GM21423 (cell line): ENCODE data around the gene ASPSCR1.
A peak's percentile ranks its signal among the peaks of the same experiment; 100 is the strongest.

Source experiments
- ATAC-seq: cut with Tn5 transposase; IDR thresholded peaks from one replicate; pipeline ENCODE4 v1.9.1; 2021; ENCODE audit warnings: mild to moderate bottlenecking, moderate library complexity; ENCODE audit not compliant: unreplicated experiment

ASPSCR1 gene

DNA sequence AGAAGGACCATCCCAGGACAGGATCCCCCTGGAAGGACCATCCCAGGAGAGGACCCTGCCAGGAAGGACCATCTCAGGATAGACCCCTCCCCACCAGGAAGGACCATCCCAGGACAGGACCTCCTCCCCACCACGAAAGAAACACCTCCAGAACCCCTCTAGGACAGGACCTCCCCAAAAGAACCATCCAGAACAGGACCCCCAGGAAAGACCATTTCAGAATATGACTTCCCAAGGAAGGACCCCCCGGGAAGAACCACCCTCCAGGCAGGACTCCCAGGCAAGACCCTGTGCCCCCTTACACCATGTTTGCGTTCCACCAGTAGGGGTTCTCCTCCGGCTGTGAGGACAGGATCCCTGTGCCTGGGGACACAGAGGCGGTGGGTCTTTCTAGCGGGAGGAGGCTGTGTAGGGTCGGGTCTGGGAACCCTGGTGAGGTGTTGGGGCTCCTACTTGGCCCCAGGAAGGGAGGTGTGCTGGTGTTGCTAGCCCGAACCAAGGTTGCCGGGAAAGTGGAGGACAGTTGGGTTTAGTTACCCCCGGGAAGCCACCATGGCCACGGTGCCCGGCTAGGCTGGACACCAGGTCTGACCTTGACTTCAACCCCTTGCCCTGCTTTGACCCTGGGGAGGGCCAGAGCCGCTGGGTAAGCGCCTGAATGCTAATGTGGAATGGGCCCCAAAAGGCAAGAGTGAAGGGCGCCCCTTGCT is 18.6 kb upstream of the ASPSCR1 start:
- ATAC-seq: no peak

DNA sequence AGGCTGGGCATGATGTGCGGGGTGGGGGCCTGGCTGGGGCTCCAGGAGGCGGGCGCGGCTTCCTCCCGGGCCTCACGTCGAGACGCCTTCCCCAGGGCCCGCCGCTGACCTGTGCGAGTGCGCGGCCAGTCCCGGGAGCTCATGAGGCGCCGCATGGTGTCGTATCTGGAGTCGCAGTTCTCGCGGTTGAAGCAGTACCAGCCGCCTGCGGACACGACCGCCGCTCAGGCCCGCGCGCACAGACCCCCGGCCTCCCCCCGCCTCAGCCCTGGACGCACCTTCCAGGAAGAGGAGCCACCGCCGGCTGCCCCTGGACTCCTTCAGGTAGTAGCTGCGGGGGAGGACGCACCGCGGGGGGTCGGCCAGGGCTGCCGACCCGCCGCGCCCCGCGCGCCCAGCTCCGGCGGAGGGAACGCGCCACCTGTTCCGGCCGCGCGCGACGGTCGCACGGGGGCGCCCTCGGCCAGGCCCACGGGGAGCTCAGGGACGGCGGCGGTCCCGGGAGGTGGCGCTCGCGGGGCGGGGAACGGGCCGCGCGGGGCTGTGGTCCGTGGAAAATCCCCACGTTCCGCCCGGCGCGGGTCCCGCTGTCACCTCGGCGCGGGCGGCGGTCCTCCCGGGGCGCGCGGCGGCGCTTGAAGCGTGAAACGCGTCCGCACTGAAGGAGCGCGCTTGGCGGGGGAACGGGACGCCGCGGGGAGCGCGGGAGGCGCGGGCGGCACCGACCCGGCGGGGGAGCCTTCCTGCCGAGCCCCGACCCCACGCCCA is 17.9 kb upstream of the ASPSCR1 start:
- ATAC-seq: no peak

DNA sequence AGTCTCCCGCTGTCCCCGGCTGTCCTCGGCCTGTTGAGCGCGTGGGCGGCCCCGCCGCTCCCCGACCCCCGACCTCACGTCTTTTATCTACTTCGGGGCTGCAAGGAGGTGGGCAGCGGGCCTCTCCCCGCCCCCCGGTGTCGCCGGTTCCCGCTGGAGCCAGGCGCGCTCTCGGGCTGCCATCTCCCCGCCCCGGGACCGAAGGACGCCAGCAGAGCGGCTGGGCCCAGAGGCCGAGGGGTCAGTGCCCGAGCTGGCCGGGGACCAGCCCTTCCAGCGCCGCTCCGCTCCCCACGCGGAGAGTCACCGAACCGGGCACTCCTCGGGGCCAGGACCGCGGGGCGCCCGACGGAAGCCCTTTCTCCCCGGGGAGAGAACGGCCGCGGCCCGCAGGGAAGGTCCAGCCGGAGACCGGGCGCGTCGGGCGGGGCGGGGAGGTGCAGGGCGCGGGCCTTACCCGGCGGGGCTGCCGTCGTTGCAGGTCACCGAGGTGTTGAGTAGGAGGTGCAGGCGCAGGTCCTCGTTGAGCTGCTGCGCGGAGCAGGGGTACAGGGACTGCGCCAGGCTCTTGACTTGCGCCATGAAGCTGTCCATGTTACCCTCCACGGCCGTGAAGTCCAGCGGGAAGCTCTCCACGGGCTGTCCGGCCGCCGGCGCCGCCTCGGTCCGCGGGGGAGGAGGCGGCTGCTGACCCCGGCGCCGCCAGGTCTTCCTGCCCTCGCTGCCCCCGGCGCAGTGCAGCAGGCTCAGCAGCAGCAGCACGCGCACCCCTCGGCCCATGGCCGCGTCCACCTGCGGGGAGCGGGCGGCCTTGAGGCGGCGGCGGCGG is 17.1 kb upstream of the ASPSCR1 start:
- ATAC-seq: no peak

DNA sequence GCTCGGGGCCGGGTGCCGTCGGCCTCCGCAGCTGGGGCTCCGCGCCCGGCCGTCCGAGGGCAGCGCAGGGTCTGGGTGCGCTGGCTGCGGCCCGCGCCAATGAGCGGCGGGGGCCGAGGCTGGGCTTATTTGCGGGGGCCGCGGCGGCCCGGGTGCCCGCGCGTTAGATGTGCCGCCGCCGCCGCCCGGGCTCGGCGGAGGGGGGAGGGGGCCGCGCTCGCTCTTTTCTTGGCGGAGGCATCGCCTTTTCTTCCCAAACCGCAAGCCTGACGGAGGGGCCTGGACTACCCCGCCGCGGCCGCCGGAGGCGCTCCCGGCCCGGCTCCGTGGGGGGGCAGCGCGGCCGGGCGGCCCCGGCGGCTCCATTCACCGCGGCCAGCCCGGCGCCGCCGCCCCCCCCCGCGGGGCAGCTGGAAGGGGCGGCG is 16.3 kb upstream of the ASPSCR1 start, which contains the start of gene NOTUM:
Gene NOTUM, minus strand, starts transcription at position 101 of the 425 bp plus-strand sequence. CDS start 278 bp downstream, outside the sequence.
- ATAC-seq: no peak

DNA sequence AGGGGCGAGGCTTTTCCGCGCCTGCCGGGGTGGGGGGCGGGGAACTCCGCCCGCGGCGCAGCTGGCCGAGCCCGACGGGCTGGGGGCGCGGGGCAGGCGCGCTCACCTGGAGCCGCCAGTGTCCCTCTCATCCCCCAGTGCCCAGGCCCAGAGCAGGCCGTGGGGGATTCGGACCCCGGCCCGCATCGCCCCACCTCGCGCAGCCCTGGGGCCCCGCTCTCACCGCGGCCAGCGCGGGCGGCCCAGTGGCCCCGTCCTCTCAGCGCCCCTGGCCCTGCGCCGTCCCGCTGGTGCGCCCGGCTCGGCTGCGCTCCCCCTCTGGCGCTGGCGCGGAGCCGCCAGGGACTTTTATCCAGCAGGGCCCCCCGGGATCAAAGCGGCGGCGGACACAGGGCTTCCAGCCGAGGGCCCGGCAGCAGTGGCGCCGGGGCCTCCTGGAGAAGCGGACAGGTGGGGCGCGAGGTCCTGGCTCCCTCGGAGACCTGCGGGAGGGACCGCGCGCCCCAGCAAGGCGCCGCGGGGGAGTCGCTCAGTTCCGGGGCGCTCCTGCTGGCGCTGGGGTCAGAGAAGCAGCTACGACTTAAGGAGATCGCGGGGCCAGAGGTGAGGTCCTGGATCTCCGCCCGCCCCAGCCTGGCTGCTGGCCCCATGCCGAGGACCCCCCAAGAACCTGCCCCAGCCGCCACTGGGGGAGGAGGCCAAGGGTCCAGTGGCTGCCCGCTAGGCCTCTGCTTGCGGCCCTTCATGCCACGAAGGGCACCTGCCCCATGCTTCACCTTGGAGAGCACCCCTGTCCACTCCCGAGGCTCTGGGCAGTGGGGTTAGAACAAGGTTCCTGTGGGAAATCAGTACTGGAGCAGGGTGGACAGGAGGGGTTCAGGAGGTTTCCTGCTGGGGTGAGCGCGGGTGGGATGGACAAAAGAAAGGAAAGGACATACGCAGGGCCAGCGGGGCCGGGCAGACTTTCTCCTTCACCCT is 15.6 kb upstream of the ASPSCR1 start:
- ATAC-seq: no peak

DNA sequence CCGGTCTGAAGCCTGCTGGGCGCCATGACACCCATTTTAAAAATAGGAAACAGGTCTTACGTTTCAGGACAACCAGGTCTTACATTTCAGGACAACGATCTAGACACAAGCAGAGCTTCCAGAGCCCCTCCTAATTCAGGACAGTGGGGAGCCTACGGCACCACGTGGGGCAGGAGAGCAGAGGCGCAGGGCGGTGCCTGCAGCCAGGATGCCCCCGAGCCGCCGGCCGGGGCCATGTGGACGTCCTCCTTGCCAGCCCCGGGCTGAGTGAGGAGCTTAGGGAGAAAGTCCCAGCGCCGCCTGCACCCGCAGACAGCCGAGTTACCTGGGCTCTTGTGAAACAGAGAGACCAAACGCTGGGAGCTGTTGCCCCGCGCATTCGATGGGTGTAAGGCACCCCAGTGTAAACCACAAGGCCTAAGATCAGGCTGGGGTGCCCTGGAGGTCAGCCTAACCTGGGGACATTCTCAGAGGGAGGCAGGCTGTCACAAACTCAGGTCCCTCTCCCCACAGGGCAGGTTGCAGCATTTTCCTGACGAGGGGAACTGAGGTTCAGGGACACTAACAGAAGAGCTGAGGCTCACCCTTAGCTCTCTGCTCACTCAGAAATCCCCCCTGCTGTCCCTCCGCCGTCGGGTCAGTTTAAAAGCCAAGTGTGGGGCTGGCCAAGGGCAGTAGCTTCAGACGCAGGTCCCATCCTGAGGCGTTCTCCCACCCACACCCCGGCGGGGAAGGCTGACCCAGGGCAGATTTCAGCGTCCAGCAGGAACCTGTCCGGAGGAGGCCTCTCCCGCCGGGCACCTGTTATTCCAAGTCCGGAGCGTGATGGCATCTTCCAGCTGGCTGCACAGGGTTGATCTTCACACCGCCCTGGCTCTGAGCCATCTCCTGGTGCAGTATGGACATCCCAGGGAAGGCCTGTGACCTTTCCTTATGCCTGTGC is 14.7 kb upstream of the ASPSCR1 start:
- ATAC-seq: no peak

DNA sequence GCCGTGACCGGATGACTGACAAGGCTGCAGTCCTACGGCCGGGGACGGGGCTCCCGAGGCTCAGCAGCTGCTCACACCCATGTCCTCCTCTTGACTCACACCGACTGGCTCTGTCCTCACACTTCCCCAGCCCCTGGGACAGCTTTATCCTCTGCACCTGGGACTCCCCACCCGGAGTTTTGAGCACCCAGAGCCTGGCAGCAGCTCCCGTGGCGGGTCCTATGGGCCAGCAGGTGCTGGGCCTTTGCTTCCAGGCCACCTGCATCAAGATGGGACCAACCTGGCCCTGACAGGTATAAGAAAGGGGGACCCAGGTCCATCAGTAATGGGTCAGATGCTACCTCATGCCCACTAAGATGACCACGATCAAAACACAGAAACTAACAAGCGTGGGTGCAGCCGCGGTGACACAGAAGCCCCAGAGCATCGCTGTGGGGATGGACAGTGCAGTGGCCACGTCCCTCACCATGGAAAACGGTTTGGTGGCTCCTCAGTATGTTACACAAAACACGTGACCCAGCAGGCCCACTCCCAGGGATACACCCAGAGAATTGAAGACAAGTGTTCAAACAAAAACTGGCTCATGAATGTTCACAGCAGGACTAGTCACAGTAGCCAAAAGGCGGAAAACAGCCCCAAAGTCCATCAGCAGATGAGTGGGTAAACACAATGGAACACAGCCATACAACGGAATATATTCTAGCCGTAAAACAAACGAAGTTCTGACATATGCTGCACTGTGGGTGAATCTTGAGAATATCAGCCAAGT is 13.2 kb upstream of the ASPSCR1 start:
- ATAC-seq: no peak

DNA sequence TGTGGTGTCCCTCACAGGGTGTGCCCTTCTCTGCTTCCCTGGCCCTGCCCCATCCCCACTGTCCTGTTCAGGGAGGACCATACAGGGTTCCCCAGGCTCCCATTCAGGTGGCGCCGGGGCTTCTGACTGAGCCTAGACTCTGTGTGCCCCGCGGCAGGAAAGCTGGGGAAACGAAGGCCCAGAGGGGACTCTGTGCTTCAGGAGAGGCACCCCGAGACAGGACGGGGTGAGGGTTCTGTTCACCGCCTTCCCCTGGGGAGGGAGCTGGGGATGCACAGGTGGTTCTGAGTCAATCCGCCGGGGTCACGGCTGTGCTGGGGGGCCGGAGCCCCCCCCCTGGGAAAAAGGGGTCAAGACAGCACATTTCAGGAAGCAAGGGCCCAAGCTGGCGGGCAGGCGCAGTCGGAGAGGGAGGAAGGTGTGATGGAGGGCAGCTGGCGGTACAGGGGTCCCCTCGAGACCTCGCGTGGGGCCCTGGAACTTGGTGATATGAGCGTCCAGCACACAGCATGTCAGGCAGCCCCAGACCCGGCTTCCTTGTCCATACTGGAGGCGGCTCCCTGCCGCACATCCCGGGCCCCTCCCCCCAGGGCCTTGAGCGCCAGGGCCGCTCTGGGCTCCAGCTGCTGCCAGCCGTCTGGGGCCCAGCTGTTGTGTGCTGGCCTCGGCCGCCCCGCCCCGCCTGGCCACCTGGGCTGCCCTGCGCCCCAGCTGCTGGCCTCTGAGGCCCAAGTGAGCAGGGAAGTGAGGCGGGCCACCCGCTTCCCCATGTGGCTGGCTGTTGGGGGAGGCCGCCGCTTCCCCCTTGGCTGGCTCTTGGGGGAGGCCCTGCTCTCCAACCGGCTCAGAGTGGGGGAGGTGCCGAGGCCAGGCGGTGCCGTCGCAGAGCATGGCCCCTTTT is 10.8 kb upstream of the ASPSCR1 start:
- no peak for ATAC-seq

DNA sequence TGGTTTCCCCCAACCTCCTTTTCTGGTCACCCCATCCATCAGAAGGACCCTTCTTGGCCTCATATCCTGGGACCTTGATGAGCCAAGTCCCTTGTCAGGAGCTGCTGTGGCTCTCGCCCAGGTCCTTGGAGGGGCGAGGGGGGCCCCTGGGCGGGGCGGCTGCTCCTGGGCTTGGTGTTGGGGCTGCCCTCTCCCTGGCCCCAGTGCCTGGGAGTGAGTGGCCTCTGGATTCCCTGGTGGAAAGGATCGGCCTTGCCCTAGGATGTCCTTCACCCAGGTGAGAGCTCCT is 10.2 kb upstream of the ASPSCR1 start:
- ATAC-seq: no peak

DNA sequence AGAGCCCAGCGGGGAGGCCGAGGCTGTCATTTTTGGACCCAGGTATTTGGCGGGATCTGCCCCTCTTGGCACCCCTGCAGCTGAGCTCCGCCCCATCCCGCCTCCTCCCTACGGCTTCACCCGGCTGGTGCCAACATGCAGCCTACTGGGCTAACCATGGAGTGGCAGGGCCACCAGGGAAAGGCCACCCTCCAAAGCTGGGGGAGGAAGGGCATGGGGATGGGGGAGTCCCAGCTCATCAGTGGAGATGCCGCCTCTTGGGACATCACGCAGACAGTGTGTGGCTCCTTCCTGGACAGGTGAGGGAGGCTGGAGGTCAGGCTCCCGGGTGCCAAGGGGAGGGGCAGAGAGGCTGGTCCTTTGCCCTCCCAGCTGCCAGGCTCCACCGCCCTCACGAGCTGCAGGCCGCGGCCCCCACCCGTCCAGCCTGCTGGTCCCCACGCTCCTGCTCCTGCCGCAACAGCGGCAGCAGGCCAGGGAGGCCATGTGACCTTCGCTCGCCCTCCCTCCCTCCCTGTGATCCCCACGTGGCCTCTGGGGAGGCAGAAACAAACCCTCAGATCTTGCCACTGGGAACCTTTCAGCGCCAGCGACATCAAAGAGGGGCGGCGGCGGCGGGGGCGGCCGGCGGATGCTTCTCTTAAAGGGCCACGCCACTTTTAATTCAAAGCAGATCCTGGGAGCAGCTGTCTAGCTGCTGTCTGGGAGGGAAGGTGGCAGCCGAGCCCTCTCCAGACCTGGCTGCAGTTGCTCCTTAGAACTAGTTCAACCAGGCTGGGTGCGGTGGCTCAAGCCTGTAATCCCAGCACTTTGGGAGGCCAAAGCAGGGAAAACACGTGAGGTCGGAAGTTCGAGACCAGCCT is 9.7 kb upstream of the ASPSCR1 start:
- ATAC-seq: peak; percentile 60

DNA sequence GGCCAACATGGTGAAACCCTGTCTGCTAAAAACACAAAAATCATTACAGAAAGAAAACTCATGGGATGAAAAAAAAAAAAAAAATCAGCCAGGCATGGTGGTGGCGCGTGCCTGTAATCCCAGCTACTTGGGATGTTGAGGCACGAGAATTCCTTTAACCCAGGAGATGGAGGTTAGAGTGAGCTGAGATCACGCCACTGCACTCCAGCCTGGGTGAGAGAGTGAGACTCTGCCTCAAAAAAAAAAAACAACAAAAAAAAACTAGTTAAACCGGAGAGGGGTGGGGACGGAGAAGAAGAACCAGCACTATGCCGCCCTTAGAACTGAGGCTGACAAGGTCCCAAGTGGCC is 9.1 kb upstream of the ASPSCR1 start:
- no peak for ATAC-seq

DNA sequence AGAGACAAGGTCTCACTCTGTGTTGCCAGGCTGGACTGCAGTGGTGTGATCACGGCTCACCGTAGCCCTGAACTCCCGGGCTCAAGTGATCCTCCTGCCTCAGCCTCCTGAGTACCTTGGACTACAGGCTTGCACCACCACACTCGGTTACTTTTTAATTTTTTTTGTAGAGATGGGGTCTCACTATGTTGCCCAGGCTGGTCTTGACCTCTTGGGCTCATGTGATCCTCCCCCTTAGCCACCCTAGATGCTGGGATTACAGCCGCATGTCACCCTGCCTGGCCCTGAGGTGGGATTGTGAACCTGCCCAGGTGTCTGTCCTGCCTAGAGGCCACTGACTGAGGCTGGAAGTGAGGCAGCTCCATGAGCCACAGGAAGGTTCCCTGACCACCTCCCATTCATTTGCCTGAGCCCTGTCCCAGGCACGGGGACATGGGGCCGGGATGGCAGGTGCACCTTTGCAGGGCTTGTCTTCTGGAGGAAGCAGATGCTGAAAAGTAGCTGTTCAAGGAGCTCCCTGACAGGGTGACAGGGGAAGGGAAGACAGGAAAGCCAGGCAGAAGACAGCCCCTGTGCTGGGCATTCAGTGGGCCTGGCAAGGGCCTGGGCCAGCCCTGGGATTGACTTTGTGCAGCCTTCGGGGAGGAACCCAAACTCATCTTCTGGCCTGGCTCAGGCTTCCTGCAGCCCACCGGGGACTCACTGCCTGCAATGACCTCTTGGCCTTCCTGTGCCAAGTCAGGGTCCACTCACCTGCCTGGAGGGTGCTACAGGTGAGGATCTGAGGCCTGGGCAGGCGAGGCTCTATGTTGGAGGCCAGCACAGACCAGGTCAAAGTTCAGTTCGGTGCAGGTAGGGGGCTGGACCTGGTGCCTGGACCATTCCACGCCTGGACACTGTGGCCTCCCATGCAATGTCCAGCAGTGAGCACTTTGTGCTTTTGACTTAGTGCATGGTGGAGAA is 8.3 kb upstream of the ASPSCR1 start:
- no peak for ATAC-seq

DNA sequence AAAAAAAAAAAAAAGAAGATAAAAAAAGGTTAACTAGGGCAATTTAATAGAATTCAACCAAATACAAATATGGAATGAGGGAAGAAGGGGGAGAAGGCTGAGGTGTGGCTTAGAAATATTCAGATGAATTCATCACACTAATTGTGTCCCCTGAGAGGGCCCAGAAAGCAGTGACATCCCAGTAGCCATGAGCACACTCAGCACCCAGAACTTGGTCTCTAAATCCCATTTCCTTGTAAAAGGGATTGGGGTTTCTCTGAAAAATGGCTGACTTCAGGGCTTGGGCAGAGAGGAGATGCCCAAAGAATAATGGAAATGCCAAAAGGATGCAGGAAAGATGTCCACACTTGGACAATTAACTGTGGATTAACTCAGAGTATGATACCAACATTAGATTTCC is 4.0 kb upstream of the ASPSCR1 start:
- no peak for ATAC-seq

DNA sequence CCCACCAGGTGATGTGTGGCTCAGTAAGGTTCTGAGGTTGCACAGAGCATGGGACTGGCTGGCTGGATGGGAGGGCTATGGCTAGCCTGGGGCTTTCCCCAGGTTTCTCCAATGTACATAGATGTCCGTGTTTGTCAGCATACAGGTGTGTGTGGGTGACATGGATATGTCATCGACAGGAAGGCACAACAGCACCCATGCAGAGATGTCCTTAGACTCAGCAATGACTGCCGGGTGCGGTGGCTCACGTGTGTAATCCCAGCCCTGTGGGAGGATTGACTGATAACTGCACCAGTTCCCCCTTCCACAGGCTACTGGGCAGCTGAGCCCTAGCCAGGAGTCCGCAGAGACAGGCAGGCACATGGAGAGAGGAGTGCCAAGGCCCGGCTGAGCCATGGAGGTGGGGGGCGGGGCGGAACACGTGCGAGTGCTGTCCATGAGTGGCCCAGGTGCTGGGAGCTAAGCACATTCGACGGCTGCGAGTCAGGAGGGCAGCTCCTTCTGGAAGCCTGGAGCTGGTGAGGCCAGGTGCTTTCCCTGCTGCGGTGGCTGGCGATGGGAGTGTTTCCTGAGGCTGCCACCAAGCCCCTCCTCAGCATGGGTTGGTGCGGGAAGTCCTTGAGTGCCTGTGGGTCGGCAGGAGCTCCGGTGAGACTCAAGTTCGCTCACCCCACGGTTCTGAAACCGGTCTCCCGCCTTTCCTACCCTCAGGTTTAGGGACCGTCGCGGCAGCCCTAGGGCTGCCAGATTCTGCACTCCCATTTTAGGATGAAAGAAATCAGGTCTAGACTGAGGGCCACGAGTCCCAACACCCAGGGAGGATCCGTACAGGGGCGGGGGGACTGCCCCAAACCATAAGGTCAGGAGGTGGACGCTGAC is 858 bp upstream of the ASPSCR1 start:
- no peak for ATAC-seq
